ENCODE data around the gene ATAD3C. TPM values are rescaled to one million over a fixed set of nuclear protein-coding genes. Genes with fewer than 3 reads are reported as not detected.
"Not testable (repeated sequence)": the region's sequence is repeated elsewhere in the genome, so short reads cannot be mapped to it uniquely, and the experiment has no call there.

ATAD3C gene
- total and polyA plus RNA-seq, 2 donors (not counting 1 experiment from before 2014, with no cell fraction given) = 0.17 TPM; not detected in 1

DNA sequence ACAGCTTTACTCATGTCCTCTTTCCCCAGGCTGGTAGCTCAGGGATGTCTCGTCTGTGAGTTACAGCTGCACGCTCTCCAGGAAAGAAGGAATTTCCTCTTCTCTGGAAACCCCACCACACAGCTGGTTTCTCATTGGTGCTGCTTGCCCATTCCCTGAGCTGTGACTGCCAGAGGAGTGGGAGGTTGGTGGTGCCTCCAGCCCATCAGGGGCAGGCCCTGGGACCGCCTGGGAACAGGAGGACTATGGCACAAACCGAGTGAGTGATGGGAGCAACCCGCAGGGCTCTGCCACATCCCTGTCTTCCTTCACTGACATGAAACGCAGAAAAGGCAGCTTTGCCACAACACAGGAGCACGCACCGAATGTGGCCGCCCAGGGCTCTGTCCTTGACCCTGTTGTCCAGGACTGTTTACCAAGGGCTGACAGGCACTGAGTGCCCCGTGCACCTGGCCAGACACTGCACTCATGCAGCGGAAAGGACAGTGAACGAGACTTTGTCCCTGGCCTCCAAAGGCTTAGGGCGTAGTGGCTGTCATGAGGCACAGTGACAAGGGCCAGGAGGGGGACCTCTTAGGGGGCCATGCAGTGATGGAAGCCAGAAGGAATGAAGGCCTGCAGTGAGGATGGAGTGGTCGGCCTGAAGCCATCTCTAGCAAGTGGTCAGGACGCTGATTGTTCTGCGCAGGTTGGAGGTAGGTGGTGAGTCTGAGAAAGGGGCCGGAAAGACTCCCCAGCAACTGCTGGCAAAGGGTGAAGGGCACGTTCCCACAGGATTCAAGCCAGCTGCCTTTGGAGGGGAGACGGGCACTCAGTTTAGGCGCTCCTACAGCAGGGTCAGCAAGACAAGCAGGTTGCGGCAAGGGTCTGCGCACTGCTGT is 48.7 kb upstream of the ATAD3C start:
- Histone ChIP-seq H3K27me3 (ENCODE audit: control insufficient read depth, insufficient read depth, low read length) (no peaks in the 10 kb centered on the region), H3K36me3 (ENCODE audit: control insufficient read depth, insufficient read depth, low read length) (peaks cover 37% of the 10 kb centered on the region), H3K4me2 (ENCODE audit: extremely low read depth, insufficient read depth, low read length) (peak overlapping the region; percentile 100), H3K27ac (ENCODE audit: insufficient read depth, low read length) (peak overlapping the region; percentile 91), H3K4me3 (replicated peaks in 1 of 4; ENCODE audit: control extremely low read depth in 1 of 4, insufficient read depth in 1 of 4, low read depth in 3 of 4, low read length in 4 of 4) (peak overlapping the region; percentile 77 to 100 (median 96)), H3K9ac (ENCODE audit: insufficient read depth, low read length) (peak overlapping the region; percentile 89), H2AFZ (ENCODE audit: low read length) (no peak overlapping the region), H4K20me1 (ENCODE audit: control insufficient read depth, extremely low read depth, insufficient read depth, low read length) (no peaks in the 10 kb centered on the region), H3K9me3 (ENCODE audit: control insufficient read depth, insufficient read depth, low read depth, low read length) (no peaks in the 10 kb centered on the region), H3K79me2 (ENCODE audit: control insufficient read depth, insufficient read depth, low read length) (peaks cover 62% of the 10 kb centered on the region), H3K4me1 (ENCODE audit: control insufficient read depth, extremely low read depth, insufficient read depth, low read length) (peaks cover 18% of the 10 kb centered on the region)
- peak in 1 of 2 donors; percentile 18 for DNase-seq (ENCODE audit: low read depth in 2 of 2)
- TF ChIP-seq, protein P1, sequence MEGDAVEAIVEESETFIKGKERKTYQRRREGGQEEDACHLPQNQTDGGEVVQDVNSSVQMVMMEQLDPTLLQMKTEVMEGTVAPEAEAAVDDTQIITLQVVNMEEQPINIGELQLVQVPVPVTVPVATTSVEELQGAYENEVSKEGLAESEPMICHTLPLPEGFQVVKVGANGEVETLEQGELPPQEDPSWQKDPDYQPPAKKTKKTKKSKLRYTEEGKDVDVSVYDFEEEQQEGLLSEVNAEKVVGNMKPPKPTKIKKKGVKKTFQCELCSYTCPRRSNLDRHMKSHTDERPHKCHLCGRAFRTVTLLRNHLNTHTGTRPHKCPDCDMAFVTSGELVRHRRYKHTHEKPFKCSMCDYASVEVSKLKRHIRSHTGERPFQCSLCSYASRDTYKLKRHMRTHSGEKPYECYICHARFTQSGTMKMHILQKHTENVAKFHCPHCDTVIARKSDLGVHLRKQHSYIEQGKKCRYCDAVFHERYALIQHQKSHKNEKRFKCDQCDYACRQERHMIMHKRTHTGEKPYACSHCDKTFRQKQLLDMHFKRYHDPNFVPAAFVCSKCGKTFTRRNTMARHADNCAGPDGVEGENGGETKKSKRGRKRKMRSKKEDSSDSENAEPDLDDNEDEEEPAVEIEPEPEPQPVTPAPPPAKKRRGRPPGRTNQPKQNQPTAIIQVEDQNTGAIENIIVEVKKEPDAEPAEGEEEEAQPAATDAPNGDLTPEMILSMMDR (conservative IDR thresholded peaks at IDR 0.05 in 1 of 2, IDR thresholded peaks at IDR 0.05 in 1 of 2; ENCODE audit: low read depth in 1 of 2, low read length in 2 of 2) = no peak
- no peak for TF ChIP-seq EZH2 (IDR thresholded peaks at IDR 0.05; ENCODE audit: low read length, missing control alignments)

DNA sequence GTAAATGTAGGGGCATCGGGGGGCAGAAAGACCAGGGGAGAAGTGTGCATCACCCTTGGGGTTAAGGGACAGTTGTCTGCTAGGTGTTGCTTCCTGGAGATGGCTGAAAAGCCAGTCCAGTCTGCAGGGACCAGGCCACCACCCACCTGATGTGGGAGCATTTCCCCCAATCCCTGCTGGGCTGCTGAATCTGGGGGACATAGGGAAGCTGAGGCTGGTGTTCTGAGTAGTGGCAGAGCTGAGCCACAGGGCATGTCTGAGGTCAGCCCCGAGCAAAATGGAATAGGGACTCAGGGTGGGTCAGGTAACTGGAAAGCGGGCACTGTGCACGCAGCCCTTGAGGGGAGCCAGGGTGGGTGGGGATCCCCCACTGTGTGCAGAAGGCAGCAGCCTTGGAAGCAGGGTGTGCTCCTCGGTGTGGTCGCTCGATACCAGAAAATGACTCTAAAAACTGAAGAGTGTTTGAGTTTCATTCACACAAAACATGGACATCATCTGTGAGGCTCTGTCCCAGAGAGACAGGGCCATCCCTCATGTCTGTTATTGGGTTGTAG is 48.0 kb upstream of the ATAD3C start:
- Histone ChIP-seq H3K9me3 (ENCODE audit: control insufficient read depth, insufficient read depth, low read depth, low read length) (no peaks in the 10 kb centered on the region), H3K36me3 (ENCODE audit: control insufficient read depth, insufficient read depth, low read length) (peaks cover 37% of the 10 kb centered on the region), H3K9ac (ENCODE audit: insufficient read depth, low read length) (no peak overlapping the region), H3K4me2 (ENCODE audit: extremely low read depth, insufficient read depth, low read length) (no peak overlapping the region), H2AFZ (ENCODE audit: low read length) (no peak overlapping the region), H3K27me3 (ENCODE audit: control insufficient read depth, insufficient read depth, low read length) (no peaks in the 10 kb centered on the region), H3K27ac (ENCODE audit: insufficient read depth, low read length) (no peak overlapping the region), H3K79me2 (ENCODE audit: control insufficient read depth, insufficient read depth, low read length) (peaks cover 69% of the 10 kb centered on the region), H4K20me1 (ENCODE audit: control insufficient read depth, extremely low read depth, insufficient read depth, low read length) (no peaks in the 10 kb centered on the region), H3K4me1 (ENCODE audit: control insufficient read depth, extremely low read depth, insufficient read depth, low read length) (peaks cover 21% of the 10 kb centered on the region), H3K4me3 (replicated peaks in 1 of 4; ENCODE audit: control extremely low read depth in 1 of 4, insufficient read depth in 1 of 4, low read depth in 3 of 4, low read length in 4 of 4) (peak overlapping the region in 1 of 4 experiments; percentile 14)
- no peak for DNase-seq (ENCODE audit: low read depth in 2 of 2)
- no peak for TF ChIP-seq EZH2 (IDR thresholded peaks at IDR 0.05; ENCODE audit: low read length, missing control alignments)
- TF ChIP-seq, protein P1 (conservative IDR thresholded peaks at IDR 0.05 in 1 of 2, IDR thresholded peaks at IDR 0.05 in 1 of 2; ENCODE audit: low read depth in 1 of 2, low read length in 2 of 2) = no peak

DNA sequence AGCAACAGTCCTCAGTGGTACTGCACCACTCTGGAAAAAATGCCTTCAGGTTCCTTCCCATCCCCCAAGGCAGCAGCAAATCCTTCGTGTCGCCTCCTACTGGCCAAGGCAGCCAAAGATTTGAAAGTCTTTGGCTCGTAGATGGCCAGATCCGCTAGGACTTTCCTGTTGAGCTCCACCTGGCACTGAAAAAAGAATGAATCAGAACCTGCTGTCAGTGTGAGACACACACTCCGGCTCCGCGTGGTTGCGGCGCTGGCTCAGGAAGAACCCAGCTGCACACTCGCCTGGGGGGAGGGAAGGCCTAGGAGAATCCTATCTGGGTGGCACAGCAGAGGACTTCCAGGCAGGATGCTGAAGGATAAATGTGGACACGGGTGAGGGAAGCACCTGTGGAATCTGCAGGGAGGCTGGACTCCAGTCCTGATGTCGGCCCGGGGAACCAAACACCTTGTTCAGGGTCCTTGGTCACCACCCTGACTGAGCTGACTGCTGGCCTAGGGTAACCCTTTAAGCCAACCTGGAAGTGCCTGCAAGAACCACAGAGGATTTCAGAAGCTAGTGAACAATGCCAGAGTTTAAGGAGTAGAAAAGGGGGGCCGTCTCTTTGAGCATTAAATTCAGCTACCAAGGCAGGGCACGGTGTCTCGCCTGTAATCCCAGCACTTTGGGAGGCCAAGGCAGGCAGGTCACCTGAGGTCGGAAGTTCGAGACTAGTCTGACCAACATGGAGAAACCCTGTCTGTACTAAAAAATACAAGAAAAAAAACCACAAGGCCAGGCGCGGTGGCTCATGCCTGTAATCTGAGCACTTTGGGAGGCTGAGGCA is 47.2 kb upstream of the ATAD3C start:
- Histone ChIP-seq H4K20me1 (ENCODE audit: control insufficient read depth, extremely low read depth, insufficient read depth, low read length) (no peaks in the 10 kb centered on the region), H3K9ac (ENCODE audit: insufficient read depth, low read length) (no peak overlapping the region), H2AFZ (ENCODE audit: low read length) (no peak overlapping the region), H3K4me2 (ENCODE audit: extremely low read depth, insufficient read depth, low read length) (no peak overlapping the region), H3K79me2 (ENCODE audit: control insufficient read depth, insufficient read depth, low read length) (peaks cover 72% of the 10 kb centered on the region), H3K27me3 (ENCODE audit: control insufficient read depth, insufficient read depth, low read length) (no peaks in the 10 kb centered on the region), H3K27ac (ENCODE audit: insufficient read depth, low read length) (no peak overlapping the region), H3K4me3 (replicated peaks in 1 of 4; ENCODE audit: control extremely low read depth in 1 of 4, insufficient read depth in 1 of 4, low read depth in 3 of 4, low read length in 4 of 4) (no peak overlapping the region), H3K9me3 (ENCODE audit: control insufficient read depth, insufficient read depth, low read depth, low read length) (no peaks in the 10 kb centered on the region), H3K4me1 (ENCODE audit: control insufficient read depth, extremely low read depth, insufficient read depth, low read length) (peaks cover 21% of the 10 kb centered on the region), H3K36me3 (ENCODE audit: control insufficient read depth, insufficient read depth, low read length) (peaks cover 33% of the 10 kb centered on the region)
- TF ChIP-seq, protein P1 (conservative IDR thresholded peaks at IDR 0.05 in 1 of 2, IDR thresholded peaks at IDR 0.05 in 1 of 2; ENCODE audit: low read depth in 1 of 2, low read length in 2 of 2) = peak; percentile 58 to 71
- TF ChIP-seq EZH2 (IDR thresholded peaks at IDR 0.05; ENCODE audit: low read length, missing control alignments) = no peak
- peak; percentile 59 to 72 for DNase-seq (ENCODE audit: low read depth in 2 of 2)

DNA sequence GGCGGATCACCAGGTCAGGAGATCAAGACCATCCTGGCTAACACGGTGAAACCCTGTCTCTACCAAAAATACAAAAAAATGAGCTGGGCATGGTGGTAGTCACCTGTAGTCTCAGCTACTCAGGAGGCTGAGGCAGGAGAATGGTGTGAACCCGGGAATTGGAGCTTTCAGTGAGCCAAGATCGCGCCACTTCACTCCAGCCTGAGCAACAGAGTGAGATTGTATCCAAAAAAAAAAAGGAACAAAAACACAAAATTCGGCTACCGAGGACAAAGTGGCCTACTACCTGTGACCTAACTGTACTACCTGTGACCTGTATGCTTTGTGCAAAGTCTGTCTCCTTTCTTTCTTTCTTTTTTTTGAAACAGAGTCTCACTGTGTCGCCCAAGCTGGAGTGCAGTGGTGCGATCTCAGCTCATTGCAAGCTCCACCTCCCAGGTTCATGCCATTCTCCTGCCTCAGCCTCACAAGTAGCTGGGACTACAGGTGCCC is 46.5 kb upstream of the ATAD3C start:
- Histone ChIP-seq H3K79me2 (ENCODE audit: control insufficient read depth, insufficient read depth, low read length) (peaks cover 72% of the 10 kb centered on the region), H3K36me3 (ENCODE audit: control insufficient read depth, insufficient read depth, low read length) (peaks cover 26% of the 10 kb centered on the region), H3K4me1 (ENCODE audit: control insufficient read depth, extremely low read depth, insufficient read depth, low read length) (peaks cover 15% of the 10 kb centered on the region)
- DNase-seq (ENCODE audit: low read depth in 2 of 2); H3K9ac ChIP-seq (ENCODE audit: insufficient read depth, low read length); H2AFZ ChIP-seq (ENCODE audit: low read length); H4K20me1 ChIP-seq (ENCODE audit: control insufficient read depth, extremely low read depth, insufficient read depth, low read length); H3K9me3 ChIP-seq (ENCODE audit: control insufficient read depth, insufficient read depth, low read depth, low read length); H3K4me2 ChIP-seq (ENCODE audit: extremely low read depth, insufficient read depth, low read length); H3K27ac ChIP-seq (ENCODE audit: insufficient read depth, low read length); H3K27me3 ChIP-seq (ENCODE audit: control insufficient read depth, insufficient read depth, low read length); H3K4me3 ChIP-seq (replicated peaks in 1 of 4; ENCODE audit: control extremely low read depth in 1 of 4, insufficient read depth in 1 of 4, low read depth in 3 of 4, low read length in 4 of 4): not testable (repeated sequence)
